ENCODE measurements around the gene SPATA13. TPM values are rescaled to one million over a fixed set of nuclear protein-coding genes. Genes with fewer than 3 reads are reported as not detected.

Gene SPATA13
- total and polyA plus RNA-seq, 10 of the 15 experiments (the other 5 are each of a cell fraction or from before 2014, with no cell fraction given): 2.4 to 11.1 (median 10.2) TPM

DNA sequence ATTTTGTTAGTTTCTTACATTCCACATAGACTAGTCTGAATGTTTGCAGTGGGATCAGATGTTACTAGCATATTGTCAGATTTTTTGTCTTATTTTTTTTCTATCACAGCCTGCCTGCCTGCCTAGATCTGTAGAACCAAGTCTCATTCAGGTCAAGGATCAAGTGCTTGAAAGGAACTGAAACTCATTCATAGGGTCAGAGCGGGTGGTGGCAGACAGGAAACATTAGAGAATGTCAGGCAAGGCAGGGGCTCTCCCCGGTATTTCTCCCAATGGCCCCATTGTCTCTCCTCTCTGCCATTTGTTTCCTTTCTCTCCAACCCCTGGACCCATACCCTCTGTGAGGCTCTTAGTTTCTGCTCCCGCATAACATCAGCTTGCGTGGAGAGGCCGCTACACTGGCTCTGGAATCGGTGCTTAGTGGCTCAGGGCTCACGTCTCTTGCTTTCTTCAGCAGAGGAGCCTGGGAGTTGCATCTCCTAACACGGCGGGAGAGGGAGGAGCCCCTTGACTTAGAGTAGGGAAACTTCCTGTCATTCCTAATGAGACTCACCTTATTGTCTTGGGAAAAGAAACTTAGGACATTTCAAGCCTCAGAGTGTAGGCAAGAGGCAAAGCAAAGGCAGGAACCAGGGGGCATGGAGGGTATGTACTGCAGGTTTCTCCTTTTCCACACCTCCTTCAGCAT lies 35.6 kb upstream of the SPATA13 start (continued):
- TF ChIP-seq RBBP5 (conservative IDR thresholded peaks at IDR 0.05) (no peak), DPF2 (IDR thresholded peaks at IDR 0.05) (peak; percentile 87), TCF3 (IDR thresholded peaks at IDR 0.05; ENCODE audit: borderline replicate concordance, insufficient read depth, low read depth, low read length) (no peak), SMARCA5 (IDR thresholded peaks at IDR 0.05) (no peak), SUZ12 (IDR thresholded peaks at IDR 0.05; ENCODE audit: unreplicated experiment) (no peak), NR2F1 (conservative IDR thresholded peaks at IDR 0.05) (peak; percentile 99), NBN (IDR thresholded peaks at IDR 0.05) (0 out of 2 replicates have a peak, but pooled peaks have one; percentile 43), IKZF2 (IDR thresholded peaks at IDR 0.05) (peak; percentile 61 to 66; a peak in 3 of 4 replicates), TBL1XR1 (IDR thresholded peaks at IDR 0.05; ENCODE audit: low read depth, low read length) (peak; percentile 80; the same call in 1 of the 2 replicates), EZH2 (IDR thresholded peaks at IDR 0.05; ENCODE audit: borderline replicate concordance, control insufficient read depth, low read depth, low read length) (no peak), ZSCAN29 (IDR thresholded peaks at IDR 0.05) (no peak), ZNF217 (IDR thresholded peaks at IDR 0.05) (no peak), CHD2 (IDR thresholded peaks at IDR 0.05; ENCODE audit: borderline replicate concordance, low read depth, low read length) (peak; percentile 70; the same call in 1 of the 2 replicates)
- TF ChIP-seq, protein P1, sequence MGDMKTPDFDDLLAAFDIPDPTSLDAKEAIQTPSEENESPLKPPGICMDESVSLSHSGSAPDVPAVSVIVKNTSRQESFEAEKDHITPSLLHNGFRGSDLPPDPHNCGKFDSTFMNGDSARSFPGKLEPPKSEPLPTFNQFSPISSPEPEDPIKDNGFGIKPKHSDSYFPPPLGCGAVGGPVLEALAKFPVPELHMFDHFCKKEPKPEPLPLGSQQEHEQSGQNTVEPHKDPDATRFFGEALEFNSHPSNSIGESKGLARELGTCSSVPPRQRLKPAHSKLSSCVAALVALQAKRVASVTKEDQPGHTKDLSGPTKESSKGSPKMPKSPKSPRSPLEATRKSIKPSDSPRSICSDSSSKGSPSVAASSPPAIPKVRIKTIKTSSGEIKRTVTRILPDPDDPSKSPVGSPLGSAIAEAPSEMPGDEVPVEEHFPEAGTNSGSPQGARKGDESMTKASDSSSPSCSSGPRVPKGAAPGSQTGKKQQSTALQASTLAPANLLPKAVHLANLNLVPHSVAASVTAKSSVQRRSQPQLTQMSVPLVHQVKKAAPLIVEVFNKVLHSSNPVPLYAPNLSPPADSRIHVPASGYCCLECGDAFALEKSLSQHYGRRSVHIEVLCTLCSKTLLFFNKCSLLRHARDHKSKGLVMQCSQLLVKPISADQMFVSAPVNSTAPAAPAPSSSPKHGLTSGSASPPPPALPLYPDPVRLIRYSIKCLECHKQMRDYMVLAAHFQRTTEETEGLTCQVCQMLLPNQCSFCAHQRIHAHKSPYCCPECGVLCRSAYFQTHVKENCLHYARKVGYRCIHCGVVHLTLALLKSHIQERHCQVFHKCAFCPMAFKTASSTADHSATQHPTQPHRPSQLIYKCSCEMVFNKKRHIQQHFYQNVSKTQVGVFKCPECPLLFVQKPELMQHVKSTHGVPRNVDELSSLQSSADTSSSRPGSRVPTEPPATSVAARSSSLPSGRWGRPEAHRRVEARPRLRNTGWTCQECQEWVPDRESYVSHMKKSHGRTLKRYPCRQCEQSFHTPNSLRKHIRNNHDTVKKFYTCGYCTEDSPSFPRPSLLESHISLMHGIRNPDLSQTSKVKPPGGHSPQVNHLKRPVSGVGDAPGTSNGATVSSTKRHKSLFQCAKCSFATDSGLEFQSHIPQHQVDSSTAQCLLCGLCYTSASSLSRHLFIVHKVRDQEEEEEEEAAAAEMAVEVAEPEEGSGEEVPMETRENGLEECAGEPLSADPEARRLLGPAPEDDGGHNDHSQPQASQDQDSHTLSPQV (IDR thresholded peaks at IDR 0.05): no peak
- TF ChIP-seq, protein P2, sequence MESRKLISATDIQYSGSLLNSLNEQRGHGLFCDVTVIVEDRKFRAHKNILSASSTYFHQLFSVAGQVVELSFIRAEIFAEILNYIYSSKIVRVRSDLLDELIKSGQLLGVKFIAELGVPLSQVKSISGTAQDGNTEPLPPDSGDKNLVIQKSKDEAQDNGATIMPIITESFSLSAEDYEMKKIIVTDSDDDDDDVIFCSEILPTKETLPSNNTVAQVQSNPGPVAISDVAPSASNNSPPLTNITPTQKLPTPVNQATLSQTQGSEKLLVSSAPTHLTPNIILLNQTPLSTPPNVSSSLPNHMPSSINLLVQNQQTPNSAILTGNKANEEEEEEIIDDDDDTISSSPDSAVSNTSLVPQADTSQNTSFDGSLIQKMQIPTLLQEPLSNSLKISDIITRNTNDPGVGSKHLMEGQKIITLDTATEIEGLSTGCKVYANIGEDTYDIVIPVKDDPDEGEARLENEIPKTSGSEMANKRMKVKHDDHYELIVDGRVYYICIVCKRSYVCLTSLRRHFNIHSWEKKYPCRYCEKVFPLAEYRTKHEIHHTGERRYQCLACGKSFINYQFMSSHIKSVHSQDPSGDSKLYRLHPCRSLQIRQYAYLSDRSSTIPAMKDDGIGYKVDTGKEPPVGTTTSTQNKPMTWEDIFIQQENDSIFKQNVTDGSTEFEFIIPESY (IDR thresholded peaks at IDR 0.05): no peak
- TF ChIP-seq, protein P3, sequence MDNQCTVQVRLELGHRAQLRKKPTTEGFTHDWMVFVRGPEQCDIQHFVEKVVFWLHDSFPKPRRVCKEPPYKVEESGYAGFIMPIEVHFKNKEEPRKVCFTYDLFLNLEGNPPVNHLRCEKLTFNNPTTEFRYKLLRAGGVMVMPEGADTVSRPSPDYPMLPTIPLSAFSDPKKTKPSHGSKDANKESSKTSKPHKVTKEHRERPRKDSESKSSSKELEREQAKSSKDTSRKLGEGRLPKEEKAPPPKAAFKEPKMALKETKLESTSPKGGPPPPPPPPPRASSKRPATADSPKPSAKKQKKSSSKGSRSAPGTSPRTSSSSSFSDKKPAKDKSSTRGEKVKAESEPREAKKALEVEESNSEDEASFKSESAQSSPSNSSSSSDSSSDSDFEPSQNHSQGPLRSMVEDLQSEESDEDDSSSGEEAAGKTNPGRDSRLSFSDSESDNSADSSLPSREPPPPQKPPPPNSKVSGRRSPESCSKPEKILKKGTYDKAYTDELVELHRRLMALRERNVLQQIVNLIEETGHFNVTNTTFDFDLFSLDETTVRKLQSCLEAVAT (IDR thresholded peaks at IDR 0.05): peak; percentile 63
- TF ChIP-seq, protein P4, sequence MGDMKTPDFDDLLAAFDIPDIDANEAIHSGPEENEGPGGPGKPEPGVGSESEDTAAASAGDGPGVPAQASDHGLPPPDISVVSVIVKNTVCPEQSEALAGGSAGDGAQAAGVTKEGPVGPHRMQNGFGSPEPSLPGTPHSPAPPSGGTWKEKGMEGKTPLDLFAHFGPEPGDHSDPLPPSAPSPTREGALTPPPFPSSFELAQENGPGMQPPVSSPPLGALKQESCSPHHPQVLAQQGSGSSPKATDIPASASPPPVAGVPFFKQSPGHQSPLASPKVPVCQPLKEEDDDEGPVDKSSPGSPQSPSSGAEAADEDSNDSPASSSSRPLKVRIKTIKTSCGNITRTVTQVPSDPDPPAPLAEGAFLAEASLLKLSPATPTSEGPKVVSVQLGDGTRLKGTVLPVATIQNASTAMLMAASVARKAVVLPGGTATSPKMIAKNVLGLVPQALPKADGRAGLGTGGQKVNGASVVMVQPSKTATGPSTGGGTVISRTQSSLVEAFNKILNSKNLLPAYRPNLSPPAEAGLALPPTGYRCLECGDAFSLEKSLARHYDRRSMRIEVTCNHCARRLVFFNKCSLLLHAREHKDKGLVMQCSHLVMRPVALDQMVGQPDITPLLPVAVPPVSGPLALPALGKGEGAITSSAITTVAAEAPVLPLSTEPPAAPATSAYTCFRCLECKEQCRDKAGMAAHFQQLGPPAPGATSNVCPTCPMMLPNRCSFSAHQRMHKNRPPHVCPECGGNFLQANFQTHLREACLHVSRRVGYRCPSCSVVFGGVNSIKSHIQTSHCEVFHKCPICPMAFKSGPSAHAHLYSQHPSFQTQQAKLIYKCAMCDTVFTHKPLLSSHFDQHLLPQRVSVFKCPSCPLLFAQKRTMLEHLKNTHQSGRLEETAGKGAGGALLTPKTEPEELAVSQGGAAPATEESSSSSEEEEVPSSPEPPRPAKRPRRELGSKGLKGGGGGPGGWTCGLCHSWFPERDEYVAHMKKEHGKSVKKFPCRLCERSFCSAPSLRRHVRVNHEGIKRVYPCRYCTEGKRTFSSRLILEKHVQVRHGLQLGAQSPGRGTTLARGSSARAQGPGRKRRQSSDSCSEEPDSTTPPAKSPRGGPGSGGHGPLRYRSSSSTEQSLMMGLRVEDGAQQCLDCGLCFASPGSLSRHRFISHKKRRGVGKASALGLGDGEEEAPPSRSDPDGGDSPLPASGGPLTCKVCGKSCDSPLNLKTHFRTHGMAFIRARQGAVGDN (IDR thresholded peaks at IDR 0.05): no peak
- TF ChIP-seq, protein P5, sequence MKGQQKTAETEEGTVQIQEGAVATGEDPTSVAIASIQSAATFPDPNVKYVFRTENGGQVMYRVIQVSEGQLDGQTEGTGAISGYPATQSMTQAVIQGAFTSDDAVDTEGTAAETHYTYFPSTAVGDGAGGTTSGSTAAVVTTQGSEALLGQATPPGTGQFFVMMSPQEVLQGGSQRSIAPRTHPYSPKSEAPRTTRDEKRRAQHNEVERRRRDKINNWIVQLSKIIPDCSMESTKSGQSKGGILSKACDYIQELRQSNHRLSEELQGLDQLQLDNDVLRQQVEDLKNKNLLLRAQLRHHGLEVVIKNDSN (IDR thresholded peaks at IDR 0.05; ENCODE audit: borderline replicate concordance, extremely low read length, insufficient read depth, low read depth, low read length): no peak

Measured in GM12878 (cell line).